ENCODE measurements around the gene HAX1.

Gene HAX1

GRCh38 chr1:154237880-154238506, 34.4 kb upstream of the HAX1 start:
- Histone ChIP-seq H3K4me1 (ENCODE audit: control insufficient read depth, insufficient read depth, low read length) (no peaks in the 10 kb centered on the region), H3K36me3 (ENCODE audit: control insufficient read depth in 2 of 2, insufficient read depth in 1 of 2, low read length in 2 of 2) (peaks cover 62 to 98% of the 10 kb centered on the region in 2 experiments), H3K27ac (ENCODE audit: extremely low read depth, low read depth, low read length) (no peak overlapping the region), H3K4me3 (ENCODE audit: low read depth, low read length) (no peak overlapping the region), H3K9me3 (ENCODE audit: control insufficient read depth, insufficient read depth, low read depth, low read length) (no peaks in the 10 kb centered on the region)
- TF ChIP-seq ZNF146 (tag by site-specific recombination; IDR thresholded peaks at IDR 0.05) = peak; percentile 58
- TF ChIP-seq IKZF3 (tag by site-specific recombination; IDR thresholded peaks at IDR 0.05) = no peak
- ChIA-PET CTCF (no interaction called here), POLR2A (interaction anchor here (1.3 kb wide), 1 partner anchor 18 kb away, joined by 4 read pairs; the partner anchor contains the start of gene UBAP2L)

GRCh38 chr1:154239491-154239890, 32.9 kb upstream of the HAX1 start:
- POLR2A ChIA-PET = interaction anchor here (1.3 kb wide), 1 partner anchor 19 kb away, joined by 4 read pairs; the partner anchor contains the start of gene UBAP2L
- Histone ChIP-seq H3K27ac (ENCODE audit: extremely low read depth, low read depth, low read length) (no peak overlapping the region), H3K4me1 (ENCODE audit: control insufficient read depth, insufficient read depth, low read length) (no peaks in the 10 kb centered on the region), H3K4me3 (ENCODE audit: low read depth, low read length) (no peak overlapping the region), H3K36me3 (ENCODE audit: control insufficient read depth in 2 of 2, insufficient read depth in 1 of 2, low read length in 2 of 2) (peaks cover 62 to 100% of the 10 kb centered on the region in 2 experiments), H3K9me3 (ENCODE audit: control insufficient read depth, insufficient read depth, low read depth, low read length) (no peaks in the 10 kb centered on the region)
- TF ChIP-seq ZIC2 (tag by site-specific recombination; IDR thresholded peaks at IDR 0.05) = no peak
- no peak for TF ChIP-seq ZNF510 (tag by site-specific recombination; IDR thresholded peaks at IDR 0.05; ENCODE audit: insufficient replicate concordance)
- no peak for TF ChIP-seq ZNF585B (tag by site-specific recombination; IDR thresholded peaks at IDR 0.05)
- TF ChIP-seq YY1 (tag by site-specific recombination; IDR thresholded peaks at IDR 0.05) = no peak
- TF ChIP-seq ZNF791 (tag by site-specific recombination; IDR thresholded peaks at IDR 0.05) = no peak
- TF ChIP-seq REST (tag by site-specific recombination; IDR thresholded peaks at IDR 0.05) = no peak
- TF ChIP-seq ZNF488 (tag by site-specific recombination; IDR thresholded peaks at IDR 0.05) = no peak
- TF ChIP-seq ATF2 (tag by site-specific recombination; IDR thresholded peaks at IDR 0.05; ENCODE audit: low read depth) = no peak
- TF ChIP-seq ZNF274 (IDR thresholded peaks at IDR 0.05; ENCODE audit: low read length) = no peak
- no peak for TF ChIP-seq ZNF274 (tag by site-specific recombination; IDR thresholded peaks at IDR 0.05; ENCODE audit: borderline replicate concordance)
- TF ChIP-seq ZNF157 (tag by site-specific recombination; IDR thresholded peaks at IDR 0.05) = no peak
- no peak for TF ChIP-seq FEZF1 (tag by site-specific recombination; IDR thresholded peaks at IDR 0.05)
- no peak for TF ChIP-seq CTCF (tag by site-specific recombination; IDR thresholded peaks at IDR 0.05)
- no peak for TF ChIP-seq ZNF26 (tag by site-specific recombination; IDR thresholded peaks at IDR 0.05)
- TF ChIP-seq ZNF785 (tag by site-specific recombination; IDR thresholded peaks at IDR 0.05) = no peak
- no peak for TF ChIP-seq ZNF521 (tag by site-specific recombination; IDR thresholded peaks at IDR 0.05)
- CTCF ChIA-PET = interaction anchor here (0.7 to 1.0 kb wide), 2 partner anchors 26 to 85 kb away, joined by 4 to 7 read pairs; no protein-coding TSS in a partner anchor

All from HEK293 (cell line).